AG04450 (cell line): Measurements from ENCODE around the gene SYPL2. TPM values are rescaled to one million over a fixed set of nuclear protein-coding genes. Genes with fewer than 3 reads are reported as not detected.

Experiments used
- CTCF ChIA-PET: fragments of 300-600, 350-600 bp; formaldehyde crosslinking; extraction: SDS; loops from one replicate; lab custom pipeline; 2022; ENCODE audit warnings: antibody characterized with exemption, inconsistent platforms; lab: Charles Lee
- POLR2A ChIA-PET: fragments of 350-600 bp; formaldehyde crosslinking; extraction: SDS; loops from one replicate; lab custom pipeline; 2021; ENCODE audit warnings: antibody characterized with exemption, inconsistent platforms; lab: Yijun Ruan, JAX
- DNase-seq: peaks from one replicate; pipeline ENCODE4 v3.0.0-alpha.2; 2011; ENCODE audit warnings: low read depth, low spot score
- H3K27ac ChIP-seq: one replicate; pipeline ENCODE4 v1.5.1; 2012; ENCODE audit warnings: low read depth, low read length, control low read depth
- H3K27me3 ChIP-seq: one replicate; pipeline ENCODE4 v1.6.0; 2012; ENCODE audit warnings: low read length; ENCODE audit not compliant: control insufficient read depth, insufficient read depth
- H3K4me3 ChIP-seq: 2 replicates; pipeline ENCODE4 v1.5.1; 2011; ENCODE audit warnings: mild to moderate bottlenecking, low read depth, low read length, control low read depth
- H3K9me3 ChIP-seq: 2 replicates; pipeline ENCODE4 v1.5.1; 2012; ENCODE audit warnings: low read length; ENCODE audit not compliant: control insufficient read depth, insufficient read depth
- CTCF ChIP-seq: IDR thresholded peaks from 2 replicates; pipeline ENCODE4 v1.5.1; 2011; ENCODE audit warnings: low read depth, low read length, control low read depth, inconsistent platforms
- polyA plus RNA-seq: library from polyadenylated mRNA; depleted of rRNA; stranded (reverse); fragments of >200 nt; gene quantifications from 2 replicates; pipeline ENCODE4 v1.2.3, GENCODE V29; 2011

Gene SYPL2
- polyA plus RNA-seq, 1 experiment = 0.40 TPM

- peak within 1 kb of the TSS; percentile 72 for H3K4me3 ChIP-seq
- ChIA-PET POLR2A (interaction anchor here (0.6 to 1.4 kb wide), 3 partner anchors 11 to 39 kb away, joined by 3 to 4 read pairs (median 4); partner anchors contain the start of gene GNAI3), CTCF (interaction anchor here (1.1 to 37.0 kb wide), 6 partner anchors 10 to 131 kb away, joined by 3 to 1351 read pairs (median 10); partner anchors contain the start of genes CYB561D1 and GPR61)
- peaks cover 7% of the 10 kb centered on the region for H3K27me3 ChIP-seq
- no peaks in the 10 kb centered on the region; the same call in 1 of the 2 replicates for H3K9me3 ChIP-seq
- DNase-seq = no peak
- no peak for TF ChIP-seq CTCF
- no peak within 1 kb of the TSS for H3K27ac ChIP-seq
Observed at GRCh38 chr1:109509176-109510134, 43.1 kb downstream of the SYPL2 start, which contains the start of gene AMIGO1. AMIGO1 (minus strand) TSS chr1:109509727; CDS start chr1:109508912, 815 bp downstream.

- no peak for DNase-seq
- no peak overlapping the region for H3K4me3 ChIP-seq
- CTCF ChIA-PET = interaction anchor here (1.1 to 37.0 kb wide), 6 partner anchors 11 to 33 kb away, joined by 4 to 1351 read pairs (median 8); partner anchors contain the start of genes CYB561D1 and GPR61
- H3K27me3 ChIP-seq = peaks cover 13% of the 10 kb centered on the region
- TF ChIP-seq CTCF = no peak
- H3K27ac ChIP-seq = no peak overlapping the region
- POLR2A ChIA-PET = no interaction called here
- no peaks in the 10 kb centered on the region; the same call in 1 of the 2 replicates for H3K9me3 ChIP-seq
Observed at GRCh38 chr1:109513110-109513710, 46.9 kb downstream of the SYPL2 start.

- no peak for TF ChIP-seq CTCF
Observed at GRCh38 chr1:109514846-109515245, 48.5 kb downstream of the SYPL2 start.

GRCh38 chr1:109516872-109517271 is 50.5 kb downstream of the SYPL2 start:
- no peak for DNase-seq
- ChIA-PET CTCF (interaction anchor here (1.0 to 37.0 kb wide), 5 partner anchors 17 to 123 kb away, joined by 3 to 1351 read pairs (median 9); partner anchors contain the start of genes CYB561D1 and GPR61), POLR2A (interaction anchor here (0.7 kb wide), 1 partner anchor 57 kb away, joined by 3 read pairs; no protein-coding TSS in a partner anchor)
- no peak overlapping the region for H3K27ac ChIP-seq
- no peak overlapping the region for H3K4me3 ChIP-seq
- peaks cover 19% of the 10 kb centered on the region for H3K27me3 ChIP-seq
- no peak for TF ChIP-seq CTCF
- H3K9me3 ChIP-seq = no peaks in the 10 kb centered on the region

More at GRCh38 chr1:109514846-109515245, 48.5 kb downstream of the SYPL2 start:
- H3K27me3 ChIP-seq = peaks cover 13% of the 10 kb centered on the region
- no peaks in the 10 kb centered on the region for H3K9me3 ChIP-seq
- CTCF ChIA-PET = interaction anchor here (0.7 to 37.0 kb wide), 6 partner anchors 16 to 223 kb away, joined by 4 to 1351 read pairs (median 12); partner anchors contain the start of genes CYB561D1 and GPR61
- H3K27ac ChIP-seq = no peak overlapping the region
- no peak for DNase-seq
- H3K4me3 ChIP-seq = no peak overlapping the region
- POLR2A ChIA-PET = no interaction called here
